H9 (cell line): Measurements from ENCODE around the gene TCF20. TPM values are rescaled to one million over a fixed set of nuclear protein-coding genes. Genes with fewer than 3 reads are reported as not detected.

Experiments
- DNase-seq: peaks from one replicate; pipeline ENCODE4 v3.0.0-alpha.2; 2017
- H2AFZ ChIP-seq: one replicate; pipeline ENCODE4 v1.6.1; 2013; ENCODE audit warnings: mild to moderate bottlenecking, low read length, control low read depth, moderate library complexity
- H2AK5ac ChIP-seq: 2 replicates; pipeline ENCODE4 v1.6.1; 2013; ENCODE audit warnings: low read length, control low read depth, mixed read lengths; ENCODE audit not compliant: insufficient read length
- H2BK120ac ChIP-seq: one replicate; pipeline ENCODE4 v1.6.1; 2013; ENCODE audit warnings: low read depth, mild to moderate bottlenecking, low read length, control low read depth, inconsistent platforms; ENCODE audit not compliant: poor library complexity, severe bottlenecking
- H2BK12ac ChIP-seq: 2 replicates; pipeline ENCODE4 v1.6.1; 2013; ENCODE audit warnings: low read length, control low read depth, mixed read lengths, low read depth; ENCODE audit not compliant: insufficient read length
- H2BK15ac ChIP-seq: 2 replicates; pipeline ENCODE4 v1.6.1; 2013; ENCODE audit warnings: low read depth, low read length, control low read depth
- H2BK20ac ChIP-seq: one replicate; pipeline ENCODE4 v1.6.1; 2013; ENCODE audit warnings: low read depth, mild to moderate bottlenecking, low read length, control low read depth, inconsistent platforms; ENCODE audit not compliant: poor library complexity, severe bottlenecking
- H2BK5ac ChIP-seq: 2 replicates; pipeline ENCODE4 v1.6.1; 2013; ENCODE audit warnings: low read length, control low read depth, mixed read lengths; ENCODE audit not compliant: insufficient read length
- H3K14ac ChIP-seq: 2 replicates; pipeline ENCODE4 v1.6.1; 2013; ENCODE audit warnings: low read length, control low read depth; ENCODE audit not compliant: insufficient read depth
- H3K18ac ChIP-seq: 2 replicates; pipeline ENCODE4 v1.6.1; 2013; ENCODE audit warnings: low read depth, mild to moderate bottlenecking, mixed read lengths, low read length, control low read depth; ENCODE audit not compliant: insufficient read length
- H3K23ac ChIP-seq: 2 replicates; pipeline ENCODE4 v1.6.1; 2013; ENCODE audit warnings: low read length, control low read depth, mixed read lengths, low read depth; ENCODE audit not compliant: insufficient read length
- H3K23me2 ChIP-seq: 2 replicates; pipeline ENCODE4 v1.6.1; 2013; ENCODE audit warnings: low read depth, mild to moderate bottlenecking, mixed read lengths, low read length, control low read depth; ENCODE audit not compliant: insufficient read length, poor library complexity, severe bottlenecking
- H3K27ac ChIP-seq: 2 replicates; pipeline ENCODE4 v1.5.1; 2013; ENCODE audit warnings: low read length, control low read depth, mixed read lengths, low read depth; ENCODE audit not compliant: insufficient read length
- H3K27me3 ChIP-seq: 2 replicates; pipeline ENCODE4 v1.6.1; 2013; ENCODE audit warnings: low read length, control low read depth, inconsistent platforms; ENCODE audit not compliant: insufficient read depth
- H3K4ac ChIP-seq: 2 replicates; pipeline ENCODE4 v1.6.1; 2013; ENCODE audit warnings: low read depth, mild to moderate bottlenecking, control low read depth, inconsistent platforms, low read length, moderate library complexity
- H3K4me1 ChIP-seq: 2 replicates; pipeline ENCODE4 v1.6.1; 2013; ENCODE audit warnings: low read length, control low read depth, inconsistent platforms; ENCODE audit not compliant: insufficient read depth
- H3K4me2 ChIP-seq: 2 replicates; pipeline ENCODE4 v1.6.1; 2013; ENCODE audit warnings: low read length, control low read depth, mixed read lengths; ENCODE audit not compliant: insufficient read length, insufficient read depth
- H3K56ac ChIP-seq: 2 replicates; pipeline ENCODE4 v1.6.1; 2013; ENCODE audit warnings: low read depth, mild to moderate bottlenecking, mixed read lengths, low read length, control low read depth; ENCODE audit not compliant: insufficient read length
- H3K79me1 ChIP-seq: 2 replicates; pipeline ENCODE4 v1.6.1; 2013; ENCODE audit warnings: low read depth, mild to moderate bottlenecking, moderate library complexity, low read length, control low read depth, inconsistent platforms; ENCODE audit not compliant: insufficient read depth, poor library complexity, severe bottlenecking
- H3K79me2 ChIP-seq: 2 replicates; pipeline ENCODE4 v1.6.1; 2013; ENCODE audit warnings: low read length, control low read depth, inconsistent platforms; ENCODE audit not compliant: insufficient read depth
- H3K9ac ChIP-seq: 2 replicates; pipeline ENCODE4 v1.6.1; 2013; ENCODE audit warnings: low read length, control low read depth, mixed read lengths; ENCODE audit not compliant: insufficient read length; ENCODE audit errors: extremely low read depth
- H3K9me3 ChIP-seq: one replicate; pipeline ENCODE4 v1.6.1; 2013; ENCODE audit warnings: low read depth, low read length, inconsistent platforms; ENCODE audit not compliant: control insufficient read depth
- H3T11ph ChIP-seq: one replicate; pipeline ENCODE4 v1.6.1; 2013; ENCODE audit warnings: mild to moderate bottlenecking, low read length, control low read depth, inconsistent platforms
- H4K20me1 ChIP-seq: one replicate; pipeline ENCODE4 v1.6.1; 2013; ENCODE audit not compliant: control insufficient read depth, insufficient read length, insufficient read depth
- H4K5ac ChIP-seq: 2 replicates; pipeline ENCODE4 v1.6.1; 2013; ENCODE audit warnings: low read depth, mild to moderate bottlenecking, mixed read lengths, low read length, control low read depth; ENCODE audit not compliant: insufficient read length
- H4K8ac ChIP-seq: replicated peaks from 2 replicates; pipeline ENCODE4 v1.6.1; 2013; ENCODE audit warnings: low read length, control low read depth, mixed read lengths, low read depth; ENCODE audit not compliant: insufficient read length
- H4K91ac ChIP-seq: 2 replicates; pipeline ENCODE4 v1.6.1; 2013; ENCODE audit warnings: low read depth, mild to moderate bottlenecking, moderate library complexity, mixed read lengths, low read length, control low read depth; ENCODE audit not compliant: insufficient read length
- H3K27ac Mint-ChIP-seq, 3 experiments: 2 replicates in 2 of 3; 3 replicates in 1 of 3; pipeline ENCODE4 v1.8.0; 2020 to 2021; ENCODE audit warnings: mixed read lengths in 3 of 3, mild to moderate bottlenecking in 1 of 3, moderate library complexity in 1 of 3
- H3K27me3 Mint-ChIP-seq: 2 replicates; pipeline ENCODE4 v1.8.0; 2021; ENCODE audit warnings: low read depth, mild to moderate bottlenecking, moderate library complexity, mixed read lengths
- H3K36me3 Mint-ChIP-seq, 3 experiments: 2 replicates in 2 of 3; 3 replicates in 1 of 3; pipeline ENCODE4 v1.8.0; 2020 to 2021; ENCODE audit warnings: low read depth in 3 of 3, mixed read lengths in 3 of 3; ENCODE audit not compliant: insufficient read depth in 1 of 3
- H3K4me1 Mint-ChIP-seq, 2 experiments: 2 replicates each; pipeline ENCODE4 v1.8.0; 2020; ENCODE audit warnings: mixed read lengths in 2 of 2
- H3K4me3 Mint-ChIP-seq, 2 experiments: 2 replicates in 1 of 2; 3 replicates in 1 of 2; pipeline ENCODE4 v1.8.0; 2020 to 2021; ENCODE audit warnings: mild to moderate bottlenecking in 2 of 2, mixed read lengths in 2 of 2, moderate library complexity in 1 of 2
- H3K9me3 Mint-ChIP-seq, 2 experiments: 2 replicates in 1 of 2; 3 replicates in 1 of 2; pipeline ENCODE4 v1.8.0; 2020; ENCODE audit warnings: mild to moderate bottlenecking in 2 of 2, mixed read lengths in 2 of 2, moderate library complexity in 1 of 2
- CTCF ChIP-seq: fragments of 200-600 bp; sonication (generic); conservative IDR thresholded peaks from 3 replicates; pipeline ENCODE4 v1.8.0; 2021; ENCODE audit warnings: antibody characterized with exemption, mild to moderate bottlenecking
- total RNA-seq: library from RNA; stranded (reverse); gene quantifications from 2 replicates; pipeline ENCODE4 v1.2.1, GENCODE V29; 2021

TCF20 gene
- total RNA-seq, 1 experiment from 2014 or later, result 75.6 TPM

- Histone ChIP-seq H2AFZ (no peak overlapping the region), H3K27me3 (no peaks in the 10 kb centered on the region), H2BK12ac (no peak overlapping the region), H3K18ac (no peak overlapping the region), H3K23me2 (no peaks in the 10 kb centered on the region), H3K56ac (no peak overlapping the region), H4K91ac (no peak overlapping the region), H3K9me3 (no peaks in the 10 kb centered on the region), H3T11ph (no peak overlapping the region), H2BK120ac (no peak overlapping the region), H3K4ac (no peak overlapping the region), H4K8ac (no peak overlapping the region), H4K5ac (no peak overlapping the region), H4K20me1 (no peaks in the 10 kb centered on the region), H2BK5ac (no peak overlapping the region), H2AK5ac (no peak overlapping the region), H3K4me1 (no peaks in the 10 kb centered on the region), H2BK20ac (no peak overlapping the region), H3K14ac (no peak overlapping the region), H3K79me2 (peaks cover 8% of the 10 kb centered on the region; the same call in 1 of the 2 replicates), H3K23ac (no peak overlapping the region), H3K27ac (no peak overlapping the region), H2BK15ac (no peak overlapping the region), H3K9ac (no peak overlapping the region), H3K4me2 (no peak overlapping the region), H3K79me1 (peaks cover 27% of the 10 kb centered on the region)
- H3K4me3 Mint-ChIP-seq, result no peak overlapping the region
- TF ChIP-seq CTCF, result no peak
- no peak overlapping the region for H3K27ac Mint-ChIP-seq
- DNase-seq, result no peak
- H3K27me3 Mint-ChIP-seq, result no peaks in the 10 kb centered on the region
- no peaks in the 10 kb centered on the region for H3K4me1 Mint-ChIP-seq
- H3K36me3 Mint-ChIP-seq, result peaks cover 7% of the 10 kb centered on the region in 3 experiments
- H3K9me3 Mint-ChIP-seq, result peaks cover 0 to 3% of the 10 kb centered on the region in 2 experiments; a peak in 3 of 5 replicates
Measured at GRCh38 chr22:42243802-42244060, 26.7 kb downstream of the TCF20 start.
